BE2C (cell line): Measurements from ENCODE around the gene N4BP2L2.

Experiments used
- DNase-seq: peaks from one replicate; pipeline ENCODE4 v3.0.0-alpha.2; 2020
- H3K27me3 ChIP-seq: fragments of 250-450 bp; sonication (Bioruptor Pico); 2 replicates; pipeline ENCODE4 v1.5.1; 2020; ENCODE audit warnings: mild to moderate bottlenecking
- H3K36me3 ChIP-seq: fragments of 250-450 bp; sonication (Bioruptor Pico); 2 replicates; pipeline ENCODE4 v1.5.1; 2020; ENCODE audit warnings: mild to moderate bottlenecking
- H3K4me1 ChIP-seq: fragments of 250-450 bp; sonication (Bioruptor Pico); 2 replicates; pipeline ENCODE4 v1.5.1; 2020
- H3K4me3 ChIP-seq: 2 replicates; pipeline ENCODE4 v1.5.1; 2011; ENCODE audit warnings: low read depth, low read length
- H3K9me3 ChIP-seq: fragments of 250-450 bp; sonication (Bioruptor Pico); 2 replicates; pipeline ENCODE4 v1.5.1; 2020
- CTCF ChIP-seq: IDR thresholded peaks from 2 replicates; pipeline ENCODE4 v1.5.1; 2012; ENCODE audit warnings: mild to moderate bottlenecking, low read depth, low read length

Gene N4BP2L2

GRCh38 chr13:32537580-32538142 is 934 bp downstream of the N4BP2L2 start:
- Histone ChIP-seq H3K36me3 (peaks cover 24% of the 10 kb centered on the region), H3K27me3 (no peaks in the 10 kb centered on the region), H3K4me1 (no peaks in the 10 kb centered on the region; the same call in 1 of the 2 replicates), H3K4me3 (peak overlapping the region; percentile 93), H3K9me3 (no peaks in the 10 kb centered on the region)
- no peak for TF ChIP-seq CTCF
- peak; percentile 33 for DNase-seq

GRCh38 chr13:32535748-32536147 is 2.8 kb downstream of the N4BP2L2 start:
- no peaks in the 10 kb centered on the region for H3K9me3 ChIP-seq
- H3K36me3 ChIP-seq: peaks cover 36% of the 10 kb centered on the region
- no peak overlapping the region for H3K4me3 ChIP-seq
- no peaks in the 10 kb centered on the region for H3K27me3 ChIP-seq
- peaks cover 9% of the 10 kb centered on the region for H3K4me1 ChIP-seq
- TF ChIP-seq CTCF: no peak
- no peak for DNase-seq

GRCh38 chr13:32535115-32535514 is 3.5 kb downstream of the N4BP2L2 start:
- no peak overlapping the region for H3K4me3 ChIP-seq
- peaks cover 9% of the 10 kb centered on the region for H3K4me1 ChIP-seq
- no peaks in the 10 kb centered on the region for H3K9me3 ChIP-seq
- TF ChIP-seq CTCF: no peak
- H3K36me3 ChIP-seq: peaks cover 40% of the 10 kb centered on the region
- no peaks in the 10 kb centered on the region for H3K27me3 ChIP-seq
- DNase-seq: no peak

- no peak for DNase-seq
- Histone ChIP-seq H3K4me1 (peaks cover 11% of the 10 kb centered on the region), H3K36me3 (peaks cover 38% of the 10 kb centered on the region), H3K9me3 (no peaks in the 10 kb centered on the region), H3K4me3 (no peak overlapping the region), H3K27me3 (no peaks in the 10 kb centered on the region)
- no peak for TF ChIP-seq CTCF
These were observed 7.7 kb downstream of the N4BP2L2 start for GRCh38 chr13:32530841-32531253.

- no peak for DNase-seq
- no peaks in the 10 kb centered on the region for H3K27me3 ChIP-seq
- H3K36me3 ChIP-seq: peaks cover 40% of the 10 kb centered on the region
- no peaks in the 10 kb centered on the region for H3K9me3 ChIP-seq
- no peak overlapping the region for H3K4me3 ChIP-seq
- TF ChIP-seq CTCF: no peak
- peaks cover 11% of the 10 kb centered on the region for H3K4me1 ChIP-seq
These were observed 10.2 kb downstream of the N4BP2L2 start for GRCh38 chr13:32528358-32528757.

- Histone ChIP-seq H3K36me3 (peaks cover 49% of the 10 kb centered on the region), H3K4me3 (no peak overlapping the region), H3K27me3 (no peaks in the 10 kb centered on the region), H3K4me1 (peaks cover 11% of the 10 kb centered on the region), H3K9me3 (no peaks in the 10 kb centered on the region)
- TF ChIP-seq CTCF: no peak
- DNase-seq: no peak
These were observed 11.4 kb downstream of the N4BP2L2 start for GRCh38 chr13:32527151-32527550.
